ENCODE results near the gene TSPAN5.

The TSPAN5 gene

DNA sequence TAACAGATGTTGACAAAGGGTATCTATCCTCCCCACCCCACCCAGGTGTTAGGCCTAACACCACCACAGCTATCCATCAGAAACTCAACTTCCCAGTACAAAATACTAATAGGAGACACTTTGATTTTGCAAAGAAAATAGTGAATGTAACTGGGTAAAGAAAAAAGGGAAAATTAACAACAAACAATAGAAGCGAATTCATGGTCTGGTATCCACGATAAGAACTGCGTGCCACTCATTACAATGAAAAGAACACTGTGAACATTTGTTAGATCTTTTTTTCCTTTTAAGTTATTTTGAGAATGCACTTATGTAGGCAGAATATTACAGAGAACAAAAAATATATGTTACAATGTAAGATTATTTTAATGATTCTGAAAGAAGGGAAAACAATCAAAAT, 12.0 kb downstream of the TSPAN5 start:
- DNase-seq (ENCODE audit: low read depth in 2 of 2), result no peak
- TF ChIP-seq, protein P1, sequence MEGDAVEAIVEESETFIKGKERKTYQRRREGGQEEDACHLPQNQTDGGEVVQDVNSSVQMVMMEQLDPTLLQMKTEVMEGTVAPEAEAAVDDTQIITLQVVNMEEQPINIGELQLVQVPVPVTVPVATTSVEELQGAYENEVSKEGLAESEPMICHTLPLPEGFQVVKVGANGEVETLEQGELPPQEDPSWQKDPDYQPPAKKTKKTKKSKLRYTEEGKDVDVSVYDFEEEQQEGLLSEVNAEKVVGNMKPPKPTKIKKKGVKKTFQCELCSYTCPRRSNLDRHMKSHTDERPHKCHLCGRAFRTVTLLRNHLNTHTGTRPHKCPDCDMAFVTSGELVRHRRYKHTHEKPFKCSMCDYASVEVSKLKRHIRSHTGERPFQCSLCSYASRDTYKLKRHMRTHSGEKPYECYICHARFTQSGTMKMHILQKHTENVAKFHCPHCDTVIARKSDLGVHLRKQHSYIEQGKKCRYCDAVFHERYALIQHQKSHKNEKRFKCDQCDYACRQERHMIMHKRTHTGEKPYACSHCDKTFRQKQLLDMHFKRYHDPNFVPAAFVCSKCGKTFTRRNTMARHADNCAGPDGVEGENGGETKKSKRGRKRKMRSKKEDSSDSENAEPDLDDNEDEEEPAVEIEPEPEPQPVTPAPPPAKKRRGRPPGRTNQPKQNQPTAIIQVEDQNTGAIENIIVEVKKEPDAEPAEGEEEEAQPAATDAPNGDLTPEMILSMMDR (IDR thresholded peaks at IDR 0.05; ENCODE audit: low read depth, low read length), result no peak
- H3K4me3 ChIP-seq (replicated peaks in 1 of 2; ENCODE audit: low read depth in 2 of 2, low read length in 2 of 2), result no peak overlapping the region

DNA sequence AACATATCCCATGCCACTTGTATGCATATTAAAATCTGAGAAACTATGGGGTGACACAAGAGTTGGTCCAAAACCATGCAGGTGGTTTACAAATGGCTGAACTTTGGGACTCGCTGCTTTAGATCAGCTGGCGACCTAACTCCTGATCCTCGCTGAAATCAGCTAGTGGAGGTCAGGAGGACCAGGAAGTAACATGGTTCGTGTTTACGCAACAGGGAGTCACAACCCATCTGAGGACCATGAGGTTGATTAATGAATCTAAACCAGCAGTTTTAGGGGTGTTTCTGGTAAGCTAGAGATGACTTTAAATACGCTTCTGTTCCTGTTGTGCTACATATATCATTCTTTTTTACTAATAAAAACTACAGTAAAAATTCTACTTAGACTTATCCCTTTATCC, 12.9 kb downstream of the TSPAN5 start:
- no peak for DNase-seq (ENCODE audit: low read depth in 2 of 2)
- H3K4me3 ChIP-seq (replicated peaks in 1 of 2; ENCODE audit: low read depth in 2 of 2, low read length in 2 of 2), result no peak overlapping the region
- TF ChIP-seq, protein P1 (IDR thresholded peaks at IDR 0.05; ENCODE audit: low read depth, low read length), result no peak

DNA sequence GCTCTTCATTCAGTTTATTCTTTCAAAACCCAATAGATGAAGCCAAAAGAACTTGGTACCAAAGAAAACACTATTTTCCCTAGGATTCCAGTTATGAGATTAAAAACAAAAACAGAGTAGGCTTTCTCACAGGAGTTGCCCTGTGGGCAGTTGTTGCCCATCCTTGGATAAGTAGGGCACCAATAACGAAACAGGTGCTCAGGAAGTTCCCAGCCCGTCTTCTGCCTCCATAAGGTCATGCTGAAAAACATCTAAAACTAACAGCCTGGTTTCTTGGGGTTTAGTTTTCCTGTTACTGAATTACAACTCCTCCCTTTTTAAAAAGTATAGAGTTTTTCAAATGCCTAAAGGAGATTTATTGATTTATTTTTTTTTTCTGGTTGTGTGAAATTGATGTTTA, 14.7 kb downstream of the TSPAN5 start:
- TF ChIP-seq, protein P1 (IDR thresholded peaks at IDR 0.05; ENCODE audit: low read depth, low read length), result no peak
- no peak overlapping the region for H3K4me3 ChIP-seq (replicated peaks in 1 of 2; ENCODE audit: low read depth in 2 of 2, low read length in 2 of 2)
- no peak for DNase-seq (ENCODE audit: low read depth in 2 of 2)

DNA sequence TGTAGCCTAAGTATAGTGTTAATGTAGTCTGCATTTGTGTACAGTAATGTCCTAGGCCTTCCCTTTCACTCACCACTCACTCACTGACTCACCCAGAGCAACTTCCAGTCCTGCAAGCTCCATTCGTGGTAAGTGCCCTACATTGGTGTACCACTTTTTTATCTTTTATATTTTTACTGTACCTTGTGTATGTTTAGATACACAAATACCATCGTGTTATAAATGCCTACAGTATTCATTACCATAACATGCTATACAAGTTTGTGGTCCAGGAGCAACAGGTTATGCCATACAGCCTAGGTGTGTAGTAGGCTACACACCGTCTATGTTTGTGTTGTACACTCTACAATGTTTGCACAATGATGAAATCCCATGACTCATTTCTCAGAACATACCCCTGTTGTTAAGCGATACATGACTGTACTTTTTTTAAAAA, 15.4 kb downstream of the TSPAN5 start:
- no peak overlapping the region for H3K4me3 ChIP-seq (replicated peaks in 1 of 2; ENCODE audit: low read depth in 2 of 2, low read length in 2 of 2)
- TF ChIP-seq, protein P1 (IDR thresholded peaks at IDR 0.05; ENCODE audit: low read depth, low read length), result no peak
- DNase-seq (ENCODE audit: low read depth in 2 of 2), result peak in 1 of 2 donors; percentile 91

DNA sequence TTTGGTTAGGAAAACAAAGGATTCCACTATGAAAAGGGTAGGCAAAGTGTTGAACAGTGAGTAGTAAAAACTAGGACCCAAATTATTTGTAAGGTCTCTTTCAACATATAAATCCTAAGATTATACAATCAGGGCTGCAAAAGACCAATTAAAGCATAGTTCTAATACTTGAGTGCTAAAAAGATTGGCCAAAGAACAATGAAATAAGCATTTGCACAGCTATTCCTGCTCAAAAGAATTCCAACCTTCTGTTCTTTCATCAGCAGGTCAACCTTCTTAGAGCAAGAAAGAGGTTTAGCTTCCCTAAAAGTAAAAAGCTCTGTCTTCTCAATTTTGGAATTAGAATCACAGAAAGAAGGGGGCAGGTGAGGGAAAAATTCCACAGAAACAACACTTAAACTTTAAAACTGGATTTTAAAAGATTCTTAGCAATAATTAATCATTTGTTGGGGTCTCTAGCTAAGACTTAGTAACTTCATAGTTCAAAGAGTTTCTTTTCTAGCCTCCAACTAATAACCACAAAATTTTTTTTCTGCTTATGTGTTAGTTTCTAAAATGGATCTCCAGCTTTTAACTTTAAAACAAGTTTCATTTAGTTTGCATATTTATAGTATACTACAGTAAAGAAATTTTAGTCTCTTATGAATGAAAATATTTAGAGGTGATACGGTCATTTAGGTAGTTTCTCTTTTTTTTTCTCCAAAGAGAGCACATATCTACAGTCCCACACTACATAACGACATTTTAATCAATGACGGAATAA, 16.3 kb downstream of the TSPAN5 start:
- TF ChIP-seq, protein P1 (IDR thresholded peaks at IDR 0.05; ENCODE audit: low read depth, low read length), result no peak
- no peak for DNase-seq (ENCODE audit: low read depth in 2 of 2)
- H3K4me3 ChIP-seq (replicated peaks in 1 of 2; ENCODE audit: low read depth in 2 of 2, low read length in 2 of 2), result no peak overlapping the region

DNA sequence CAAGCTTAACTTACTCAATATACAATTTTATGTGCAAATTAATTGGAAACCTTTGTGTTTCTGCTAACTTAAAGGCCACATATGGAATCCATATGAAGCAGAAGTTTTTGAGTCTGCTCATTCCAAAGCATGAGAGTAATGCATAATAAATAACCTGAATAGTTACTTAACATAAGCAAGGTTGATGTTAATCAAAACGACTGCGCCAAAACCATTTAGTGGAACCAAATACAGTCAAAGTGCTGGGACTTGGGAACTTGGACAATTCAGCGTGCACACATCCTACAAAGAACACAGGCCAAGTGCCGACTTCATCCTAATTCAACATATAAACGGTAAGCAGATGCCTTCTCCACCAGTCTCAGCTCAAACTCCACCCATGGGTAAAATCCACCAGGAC, 17.0 kb downstream of the TSPAN5 start:
- TF ChIP-seq, protein P1 (IDR thresholded peaks at IDR 0.05; ENCODE audit: low read depth, low read length), result no peak
- no peak for DNase-seq (ENCODE audit: low read depth in 2 of 2)
- no peak overlapping the region for H3K4me3 ChIP-seq (replicated peaks in 1 of 2; ENCODE audit: low read depth in 2 of 2, low read length in 2 of 2)

DNA sequence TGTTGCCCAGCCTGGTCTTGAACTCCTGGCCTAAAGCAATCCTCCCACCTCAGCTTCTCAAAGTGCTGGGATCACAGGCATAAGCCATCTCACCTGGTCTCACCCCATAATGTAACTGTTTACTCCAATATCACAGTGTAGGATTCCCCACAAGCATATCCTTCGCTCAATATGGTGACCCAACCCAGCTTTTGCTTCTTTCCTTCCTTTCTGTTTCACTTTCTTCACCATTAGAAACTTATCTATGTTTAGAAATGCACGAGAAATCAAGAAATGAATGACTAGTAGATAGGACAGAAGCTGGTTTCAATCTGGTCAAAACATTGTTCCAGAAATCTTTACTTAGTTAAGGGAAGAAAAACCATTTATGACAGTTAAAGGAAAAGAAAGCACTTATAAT, 18.9 kb downstream of the TSPAN5 start:
- TF ChIP-seq, protein P1 (IDR thresholded peaks at IDR 0.05; ENCODE audit: low read depth, low read length), result no peak
- no peak for DNase-seq (ENCODE audit: low read depth in 2 of 2)
- H3K4me3 ChIP-seq (replicated peaks in 1 of 2; ENCODE audit: low read depth in 2 of 2, low read length in 2 of 2), result no peak overlapping the region

All from cardiac fibroblast (primary cell).